NB4 (cell line): ENCODE results near the gene THEMIS.
A peak's percentile ranks its signal among the peaks of the same experiment; 100 is the strongest.

Source experiments
- CTCF ChIP-seq: IDR thresholded peaks from one replicate; pipeline ENCODE4 v1.5.1; 2012; ENCODE audit warnings: low read depth, low read length
- MAX ChIP-seq: IDR thresholded peaks from 2 replicates; pipeline ENCODE4 v1.6.1; 2011; ENCODE audit warnings: low read depth, low read length
- POLR2A ChIP-seq: IDR thresholded peaks from 2 replicates; pipeline ENCODE4 v1.6.1; 2011; ENCODE audit warnings: mild to moderate bottlenecking; ENCODE audit not compliant: insufficient read length; ENCODE audit errors: extremely low read depth

GRCh38 chr6:127737009-127737486 is 163.8 kb downstream of the THEMIS start:
- TF ChIP-seq CTCF (peak; percentile 38), MAX (no peak), POLR2A (no peak)
